MM.1S (cell line): ENCODE data around the gene TMEM108.

Experiments
- DNase-seq: peaks from one replicate; pipeline ENCODE4 v3.0.0-alpha.2; 2015
- H2AFZ ChIP-seq: fragments of 300-600 bp; sonication (generic); 2 replicates; pipeline ENCODE4 v1.6.0; 2016; ENCODE audit warnings: antibody characterized with exemption, low read length
- H3F3A ChIP-seq: fragments of 300-600 bp; sonication (generic); 2 replicates; pipeline ENCODE4 v1.6.1; 2016; ENCODE audit warnings: mild to moderate bottlenecking, antibody characterized with exemption, low read length, moderate library complexity, mixed read lengths; ENCODE audit not compliant: insufficient read depth
- H3K27ac ChIP-seq: fragments of 300-600 bp; sonication (generic); 2 replicates; pipeline ENCODE4 v1.5.1; 2016; ENCODE audit warnings: mild to moderate bottlenecking, low read length
- H3K27me3 ChIP-seq: fragments of 300-600 bp; sonication (generic); replicated peaks from 2 replicates; pipeline ENCODE4 v1.6.0; 2016; ENCODE audit warnings: low read length; ENCODE audit not compliant: insufficient read depth
- H3K36me3 ChIP-seq: fragments of 300-600 bp; sonication (generic); replicated peaks from 2 replicates; pipeline ENCODE4 v1.6.1; 2016; ENCODE audit warnings: mild to moderate bottlenecking, low read length, mixed read lengths; ENCODE audit not compliant: insufficient read depth
- H3K4me1 ChIP-seq: fragments of 300-600 bp; sonication (generic); 2 replicates; pipeline ENCODE4 v1.6.1; 2016; ENCODE audit warnings: low read length, mixed read lengths
- H3K4me2 ChIP-seq: fragments of 300-600 bp; sonication (generic); 2 replicates; pipeline ENCODE4 v1.6.0; 2016; ENCODE audit warnings: low read depth, low read length
- H3K4me3 ChIP-seq: fragments of 300-600 bp; sonication (generic); 2 replicates; pipeline ENCODE4 v1.5.1; 2016; ENCODE audit warnings: low read length, mixed read lengths
- H3K79me2 ChIP-seq: fragments of 300-600 bp; sonication (generic); 2 replicates; pipeline ENCODE4 v1.6.1; 2016; ENCODE audit warnings: mixed run types, low read length, mixed read lengths
- H3K9ac ChIP-seq: fragments of 300-600 bp; sonication (generic); 2 replicates; pipeline ENCODE4 v1.6.1; 2016; ENCODE audit warnings: low read length, mixed read lengths
- H3K9me2 ChIP-seq: fragments of 300-600 bp; sonication (generic); replicated peaks from 2 replicates; pipeline ENCODE4 v1.6.1; 2016; ENCODE audit warnings: mild to moderate bottlenecking, low read length, mixed read lengths; ENCODE audit not compliant: insufficient read depth
- H3K9me3 ChIP-seq: fragments of 300-600 bp; sonication (generic); replicated peaks from 2 replicates; pipeline ENCODE4 v1.6.1; 2016; ENCODE audit warnings: mild to moderate bottlenecking, low read length, mixed read lengths; ENCODE audit not compliant: insufficient read depth
- H4K20me1 ChIP-seq: fragments of 300-600 bp; sonication (generic); 2 replicates; pipeline ENCODE4 v1.6.1; 2016; ENCODE audit warnings: mild to moderate bottlenecking, low read length, moderate library complexity, mixed read lengths; ENCODE audit not compliant: insufficient read depth
- EZH2 ChIP-seq: fragments of 300-600 bp; sonication (generic); optimal IDR thresholded peaks from 2 replicates; pipeline ENCODE3; 2017; ENCODE audit warnings: low read depth, mild to moderate bottlenecking, antibody characterized with exemption, low read length, mixed read lengths
- EZH2phosphoT487 ChIP-seq: fragments of 300-600 bp; sonication (generic); IDR thresholded peaks from 2 replicates; pipeline ENCODE4 v1.6.1; 2018; ENCODE audit warnings: antibody characterized with exemption, low read length
- TF ChIP-seq, protein P1 (sequence below): fragments of 300-600 bp; sonication (generic); IDR thresholded peaks from 2 replicates; pipeline ENCODE4 v1.5.1; 2016; ENCODE audit warnings: antibody characterized with exemption, low read length, mixed read lengths

The TMEM108 gene

DNA sequence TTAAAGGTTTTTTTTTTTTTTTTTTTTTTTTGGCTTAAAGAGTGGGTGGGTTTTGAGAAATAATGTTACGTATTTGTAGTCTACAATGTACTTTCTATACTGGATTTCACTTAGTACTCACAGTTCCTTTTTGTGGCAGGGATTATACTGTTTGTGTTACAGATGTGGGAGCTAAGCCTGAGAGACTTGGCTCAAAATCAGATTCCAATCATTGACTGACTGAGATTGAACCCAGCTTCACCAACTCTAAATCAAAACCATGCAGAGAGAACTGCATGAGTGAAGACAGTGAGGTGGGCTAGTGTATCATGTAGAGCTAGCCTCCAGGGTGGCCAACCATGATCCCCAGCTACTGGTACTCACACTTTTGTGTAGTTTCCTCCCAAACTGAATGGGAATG, 68.0 kb downstream of the TMEM108 start:
- H3F3A ChIP-seq: no peaks in the 10 kb centered on the region
- H3K79me2 ChIP-seq: no peaks in the 10 kb centered on the region
- H3K4me3 ChIP-seq: no peak overlapping the region
- H3K27me3 ChIP-seq: no peaks in the 10 kb centered on the region
- H4K20me1 ChIP-seq: no peaks in the 10 kb centered on the region
- H3K9me2 ChIP-seq: no peaks in the 10 kb centered on the region
- TF ChIP-seq EZH2phosphoT487 (no peak), EZH2 (no peak)
- TF ChIP-seq, protein P1, sequence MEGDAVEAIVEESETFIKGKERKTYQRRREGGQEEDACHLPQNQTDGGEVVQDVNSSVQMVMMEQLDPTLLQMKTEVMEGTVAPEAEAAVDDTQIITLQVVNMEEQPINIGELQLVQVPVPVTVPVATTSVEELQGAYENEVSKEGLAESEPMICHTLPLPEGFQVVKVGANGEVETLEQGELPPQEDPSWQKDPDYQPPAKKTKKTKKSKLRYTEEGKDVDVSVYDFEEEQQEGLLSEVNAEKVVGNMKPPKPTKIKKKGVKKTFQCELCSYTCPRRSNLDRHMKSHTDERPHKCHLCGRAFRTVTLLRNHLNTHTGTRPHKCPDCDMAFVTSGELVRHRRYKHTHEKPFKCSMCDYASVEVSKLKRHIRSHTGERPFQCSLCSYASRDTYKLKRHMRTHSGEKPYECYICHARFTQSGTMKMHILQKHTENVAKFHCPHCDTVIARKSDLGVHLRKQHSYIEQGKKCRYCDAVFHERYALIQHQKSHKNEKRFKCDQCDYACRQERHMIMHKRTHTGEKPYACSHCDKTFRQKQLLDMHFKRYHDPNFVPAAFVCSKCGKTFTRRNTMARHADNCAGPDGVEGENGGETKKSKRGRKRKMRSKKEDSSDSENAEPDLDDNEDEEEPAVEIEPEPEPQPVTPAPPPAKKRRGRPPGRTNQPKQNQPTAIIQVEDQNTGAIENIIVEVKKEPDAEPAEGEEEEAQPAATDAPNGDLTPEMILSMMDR: no peak
- H3K27ac ChIP-seq: no peak overlapping the region
- no peaks in the 10 kb centered on the region for H3K36me3 ChIP-seq
- H3K9ac ChIP-seq: no peak overlapping the region
- DNase-seq: no peak
- H2AFZ ChIP-seq: no peak overlapping the region
- no peaks in the 10 kb centered on the region for H3K4me1 ChIP-seq
- 0 out of 2 replicates have a peak, but pooled peaks cover 3% of the 10 kb centered on the region for H3K9me3 ChIP-seq
- no peak overlapping the region for H3K4me2 ChIP-seq

DNA sequence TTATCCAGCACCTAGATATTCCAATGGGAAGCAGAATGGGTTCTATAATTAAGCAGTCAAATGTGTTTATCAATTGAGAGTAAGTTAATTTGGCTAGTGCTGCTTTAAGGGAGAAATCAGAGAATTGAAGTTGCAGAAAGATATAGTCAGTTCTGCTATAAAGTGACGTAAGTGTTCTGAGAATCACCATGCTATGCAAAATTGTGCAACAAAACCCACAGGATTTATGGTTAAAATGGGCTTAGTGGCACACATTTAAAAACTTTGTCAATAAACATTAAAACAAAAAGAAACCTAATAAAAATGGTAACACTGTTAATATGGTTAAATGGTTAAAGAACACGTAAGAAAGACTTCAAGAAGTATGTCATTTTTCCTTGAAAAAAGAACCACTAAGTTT, 74.5 kb downstream of the TMEM108 start:
- Histone ChIP-seq H3K9me2 (no peaks in the 10 kb centered on the region), H3K4me2 (no peak overlapping the region), H3K27ac (no peak overlapping the region), H3K27me3 (no peaks in the 10 kb centered on the region), H3K4me3 (no peak overlapping the region), H2AFZ (no peak overlapping the region), H3K4me1 (no peaks in the 10 kb centered on the region), H3K9me3 (no peaks in the 10 kb centered on the region), H3K79me2 (no peaks in the 10 kb centered on the region), H3F3A (no peaks in the 10 kb centered on the region), H3K9ac (no peak overlapping the region), H3K36me3 (no peaks in the 10 kb centered on the region), H4K20me1 (no peaks in the 10 kb centered on the region)
- no peak for DNase-seq
- TF ChIP-seq, protein P1: no peak
- TF ChIP-seq EZH2phosphoT487 (no peak), EZH2 (no peak)

DNA sequence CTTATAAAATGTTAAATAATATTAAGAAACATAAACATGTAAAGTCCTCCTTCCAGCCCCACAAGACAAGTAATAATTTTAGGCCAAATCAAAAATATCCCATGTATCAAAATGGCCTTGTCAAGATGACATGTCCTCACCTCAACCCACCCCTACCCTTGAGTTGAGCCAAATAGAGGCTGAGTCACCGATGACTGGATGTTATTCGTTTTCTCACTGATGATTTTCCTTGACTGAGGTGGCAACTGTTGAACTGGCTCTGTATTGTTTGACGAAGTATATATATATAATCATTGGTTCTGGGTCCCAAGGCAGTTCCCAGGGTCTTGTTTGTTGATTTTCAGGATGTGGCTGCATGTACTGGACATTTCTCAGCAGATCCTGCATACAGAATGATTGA, 75.3 kb downstream of the TMEM108 start:
- Histone ChIP-seq H3K9me3 (no peaks in the 10 kb centered on the region), H3K36me3 (no peaks in the 10 kb centered on the region), H3K4me1 (no peaks in the 10 kb centered on the region), H3F3A (no peaks in the 10 kb centered on the region), H3K79me2 (no peaks in the 10 kb centered on the region), H3K9me2 (no peaks in the 10 kb centered on the region), H2AFZ (no peak overlapping the region), H3K9ac (no peak overlapping the region), H3K4me3 (no peak overlapping the region), H3K27ac (no peak overlapping the region), H3K4me2 (no peak overlapping the region), H3K27me3 (no peaks in the 10 kb centered on the region), H4K20me1 (no peaks in the 10 kb centered on the region)
- DNase-seq: no peak
- TF ChIP-seq EZH2 (no peak), EZH2phosphoT487 (no peak)
- TF ChIP-seq, protein P1: no peak
